NCI-H69 (cell line): ENCODE results near the gene HDAC8.
"Not testable (repeated sequence)": the region's sequence is repeated elsewhere in the genome, so short reads cannot be mapped to it uniquely, and the experiment has no call there.

Source experiments
- DNase-seq: peaks from one replicate; lab custom pipeline; 2025; lab: John Stamatoyannopoulos, UW

HDAC8 gene

GRCh38 chrX:72373136-72373535, 199.5 kb downstream of the HDAC8 start:
- no peak for DNase-seq

- no peak for DNase-seq
Observed at GRCh38 chrX:72372735-72373134, 199.9 kb downstream of the HDAC8 start.

- DNase-seq, result no peak
Observed at GRCh38 chrX:72371405-72371804, 201.2 kb downstream of the HDAC8 start.

- no peak for DNase-seq
Observed at GRCh38 chrX:72368796-72369195, 203.8 kb downstream of the HDAC8 start.

GRCh38 chrX:72367516-72367915, 205.1 kb downstream of the HDAC8 start:
- DNase-seq, result peak; percentile 70

- DNase-seq, result peak; percentile 94
Observed at GRCh38 chrX:72366701-72367454, 205.8 kb downstream of the HDAC8 start.

GRCh38 chrX:72366178-72366577, 206.5 kb downstream of the HDAC8 start:
- DNase-seq, result no peak

GRCh38 chrX:72365126-72365525, 207.5 kb downstream of the HDAC8 start:
- DNase-seq, result no peak

GRCh38 chrX:72360326-72360725, 212.3 kb downstream of the HDAC8 start:
- no peak for DNase-seq

GRCh38 chrX:72358313-72358712, 214.3 kb downstream of the HDAC8 start:
- no peak for DNase-seq

- no peak for DNase-seq
Observed at GRCh38 chrX:72352786-72353185, 219.9 kb downstream of the HDAC8 start.

GRCh38 chrX:72351606-72352334, 220.9 kb downstream of the HDAC8 start:
- DNase-seq, result no peak

- no peak for DNase-seq
Observed at GRCh38 chrX:72349190-72349589, 223.5 kb downstream of the HDAC8 start.

- no peak for DNase-seq
Observed at GRCh38 chrX:72348247-72348979, 224.2 kb downstream of the HDAC8 start.

GRCh38 chrX:72347366-72347765, 225.3 kb downstream of the HDAC8 start:
- no peak for DNase-seq

- DNase-seq, result no peak
Observed at GRCh38 chrX:72346302-72346949, 226.2 kb downstream of the HDAC8 start.

- DNase-seq, result no peak
Observed at GRCh38 chrX:72340626-72341025, 232.0 kb downstream of the HDAC8 start.

- DNase-seq, result no peak
Observed at GRCh38 chrX:72340041-72340440, 232.6 kb downstream of the HDAC8 start.

- peak; percentile 39 for DNase-seq
Observed at GRCh38 chrX:72330131-72330530, 242.5 kb downstream of the HDAC8 start.

- DNase-seq, result no peak
Observed at GRCh38 chrX:72326605-72327300, 245.9 kb downstream of the HDAC8 start.

GRCh38 chrX:72319651-72320050, 253.0 kb downstream of the HDAC8 start:
- DNase-seq, result not testable (repeated sequence)

GRCh38 chrX:72317139-72317538, 255.5 kb downstream of the HDAC8 start:
- no peak for DNase-seq
